Right lobe of liver (tissue), 4 donors: Measurements from ENCODE around the gene ANXA2R.

ENCODE experiments used
- POLR2A ChIP-seq: fragments of 450-650 bp; IDR thresholded peaks from one replicate; pipeline ENCODE4 v1.6.1; 2017; ENCODE audit warnings: antibody characterized with exemption, mild to moderate bottlenecking
- TF ChIP-seq, protein P1 (sequence below), 4 donors: fragments of 200-600 bp in 3 of 4; fragments of 450-650 bp in 1 of 4; IDR thresholded peaks; one replicate each; pipeline versions ENCODE4 v1.5.1 to v1.8.0; 2016 to 2022; ENCODE audit warnings: antibody characterized with exemption in 4 of 4, mild to moderate bottlenecking in 2 of 4
- donor health status: DM: no; HTN: no; CAD: no.
- donor health status: DM: no; HTN: no; CAD: no.
- donor health status: DM: no; HTN: yes; CAD: no.

DNA sequence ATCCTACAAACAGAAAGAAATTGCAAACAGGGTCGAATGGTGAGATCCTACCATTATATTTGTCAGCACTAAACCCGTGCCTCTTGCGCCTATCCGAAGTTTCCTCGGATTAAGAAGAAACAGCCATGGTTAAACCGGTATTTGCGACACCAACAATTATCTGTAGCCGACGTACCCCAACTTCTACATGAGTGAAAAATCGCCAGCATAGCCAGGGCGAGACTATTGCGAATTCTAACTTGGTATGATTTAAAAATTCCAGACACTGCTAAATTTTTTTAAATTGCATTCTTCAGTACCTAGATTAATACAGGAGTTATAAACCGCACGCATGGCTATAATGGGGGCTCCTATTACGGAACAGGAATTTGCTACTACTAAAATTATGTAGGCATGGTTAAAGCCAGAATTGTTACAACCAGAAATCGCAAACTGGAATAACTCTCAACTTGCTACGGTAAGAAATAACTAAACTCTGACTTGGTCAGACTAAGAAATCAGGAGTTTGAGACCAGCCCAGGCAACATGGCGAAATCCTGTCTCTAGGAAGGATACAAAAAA lies 25.3 kb upstream of the ANXA2R start:
- TF ChIP-seq, protein P1, sequence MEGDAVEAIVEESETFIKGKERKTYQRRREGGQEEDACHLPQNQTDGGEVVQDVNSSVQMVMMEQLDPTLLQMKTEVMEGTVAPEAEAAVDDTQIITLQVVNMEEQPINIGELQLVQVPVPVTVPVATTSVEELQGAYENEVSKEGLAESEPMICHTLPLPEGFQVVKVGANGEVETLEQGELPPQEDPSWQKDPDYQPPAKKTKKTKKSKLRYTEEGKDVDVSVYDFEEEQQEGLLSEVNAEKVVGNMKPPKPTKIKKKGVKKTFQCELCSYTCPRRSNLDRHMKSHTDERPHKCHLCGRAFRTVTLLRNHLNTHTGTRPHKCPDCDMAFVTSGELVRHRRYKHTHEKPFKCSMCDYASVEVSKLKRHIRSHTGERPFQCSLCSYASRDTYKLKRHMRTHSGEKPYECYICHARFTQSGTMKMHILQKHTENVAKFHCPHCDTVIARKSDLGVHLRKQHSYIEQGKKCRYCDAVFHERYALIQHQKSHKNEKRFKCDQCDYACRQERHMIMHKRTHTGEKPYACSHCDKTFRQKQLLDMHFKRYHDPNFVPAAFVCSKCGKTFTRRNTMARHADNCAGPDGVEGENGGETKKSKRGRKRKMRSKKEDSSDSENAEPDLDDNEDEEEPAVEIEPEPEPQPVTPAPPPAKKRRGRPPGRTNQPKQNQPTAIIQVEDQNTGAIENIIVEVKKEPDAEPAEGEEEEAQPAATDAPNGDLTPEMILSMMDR (IDR thresholded peaks at IDR 0.05): no peak
- TF ChIP-seq POLR2A: no peak
